IPS-15b (cell line): ENCODE data around the gene SPTB.
"Not testable (repeated sequence)": the region's sequence is repeated elsewhere in the genome, so short reads cannot be mapped to it uniquely, and the experiment has no call there.

Source experiments
- H3K27me3 ChIP-seq: one replicate; pipeline ENCODE4 v1.6.1; 2013; ENCODE audit warnings: low read length; ENCODE audit not compliant: control insufficient read depth, insufficient read depth
- H3K36me3 ChIP-seq: one replicate; pipeline ENCODE4 v1.6.1; 2013; ENCODE audit warnings: low read length; ENCODE audit not compliant: control insufficient read depth, insufficient read depth
- H3K4me1 ChIP-seq: one replicate; pipeline ENCODE4 v1.6.1; 2013; ENCODE audit warnings: mild to moderate bottlenecking, low read length; ENCODE audit not compliant: control insufficient read depth, insufficient read depth
- H3K4me3 ChIP-seq: one replicate; pipeline ENCODE4 v1.5.1; 2013; ENCODE audit warnings: low read depth, low read length
- H3K9ac ChIP-seq: one replicate; pipeline ENCODE4 v1.6.1; 2013; ENCODE audit warnings: low read depth, mild to moderate bottlenecking, low read length
- H3K9me3 ChIP-seq: one replicate; pipeline ENCODE4 v1.6.1; 2013; ENCODE audit warnings: mild to moderate bottlenecking, low read length; ENCODE audit not compliant: control insufficient read depth, insufficient read depth

The SPTB gene

GRCh38 chr14:64914237-64915028 is 34.7 kb upstream of the SPTB start, which contains the start of gene CHURC1:
Gene CHURC1, plus strand, starts transcription at chr14:64914455. Its CDS starts 41 bp downstream, at chr14:64914496.
- Histone ChIP-seq H3K9me3 (no peaks in the 10 kb centered on the region), H3K9ac (peak within 1 kb of the TSS; percentile 99), H3K4me3 (peak within 1 kb of the TSS; percentile 96)

GRCh38 chr14:64913477-64913876 is 33.8 kb upstream of the SPTB start:
- H3K9ac ChIP-seq, H3K4me3 ChIP-seq: not testable (repeated sequence)

More at GRCh38 chr14:64914237-64915028, 34.7 kb upstream of the SPTB start, which contains the start of gene CHURC1:
- no peaks in the 10 kb centered on the region for H3K27me3 ChIP-seq
- peaks cover 3% of the 10 kb centered on the region for H3K4me1 ChIP-seq
- no peaks in the 10 kb centered on the region for H3K36me3 ChIP-seq

GRCh38 chr14:64912261-64912660 is 32.6 kb upstream of the SPTB start:
- H3K4me3 ChIP-seq = no peak overlapping the region
- no peaks in the 10 kb centered on the region for H3K9me3 ChIP-seq
- H3K36me3 ChIP-seq = no peaks in the 10 kb centered on the region
- no peaks in the 10 kb centered on the region for H3K27me3 ChIP-seq
- no peak overlapping the region for H3K9ac ChIP-seq
- peaks cover 3% of the 10 kb centered on the region for H3K4me1 ChIP-seq

More at GRCh38 chr14:64913477-64913876, 33.8 kb upstream of the SPTB start:
- not testable (repeated sequence) for H3K27me3 ChIP-seq, H3K9me3 ChIP-seq, H3K36me3 ChIP-seq, H3K4me1 ChIP-seq

GRCh38 chr14:64910847-64911495 is 31.3 kb upstream of the SPTB start:
- no peaks in the 10 kb centered on the region for H3K27me3 ChIP-seq
- no peaks in the 10 kb centered on the region for H3K36me3 ChIP-seq
- H3K4me1 ChIP-seq = peaks cover 3% of the 10 kb centered on the region
- no peak overlapping the region for H3K9ac ChIP-seq
- H3K9me3 ChIP-seq = no peaks in the 10 kb centered on the region
- no peak overlapping the region for H3K4me3 ChIP-seq

GRCh38 chr14:64906022-64906421 is 26.3 kb upstream of the SPTB start:
- Histone ChIP-seq H3K4me3 (no peak overlapping the region), H3K9ac (no peak overlapping the region), H3K27me3 (no peaks in the 10 kb centered on the region), H3K4me1 (no peaks in the 10 kb centered on the region), H3K36me3 (no peaks in the 10 kb centered on the region), H3K9me3 (no peaks in the 10 kb centered on the region)

GRCh38 chr14:64899958-64900357 is 20.3 kb upstream of the SPTB start:
- H3K4me1 ChIP-seq = no peaks in the 10 kb centered on the region
- no peak overlapping the region for H3K4me3 ChIP-seq
- no peak overlapping the region for H3K9ac ChIP-seq
- no peaks in the 10 kb centered on the region for H3K9me3 ChIP-seq
- no peaks in the 10 kb centered on the region for H3K36me3 ChIP-seq
- H3K27me3 ChIP-seq = no peaks in the 10 kb centered on the region

GRCh38 chr14:64891839-64892375 is 12.2 kb upstream of the SPTB start:
- Histone ChIP-seq H3K4me3 (no peak overlapping the region), H3K36me3 (no peaks in the 10 kb centered on the region), H3K9me3 (no peaks in the 10 kb centered on the region), H3K27me3 (no peaks in the 10 kb centered on the region), H3K4me1 (no peaks in the 10 kb centered on the region), H3K9ac (no peak overlapping the region)

GRCh38 chr14:64891173-64891838 is 11.6 kb upstream of the SPTB start:
- H3K9ac ChIP-seq = no peak overlapping the region
- H3K36me3 ChIP-seq = no peaks in the 10 kb centered on the region
- no peaks in the 10 kb centered on the region for H3K9me3 ChIP-seq
- no peaks in the 10 kb centered on the region for H3K4me1 ChIP-seq
- no peaks in the 10 kb centered on the region for H3K27me3 ChIP-seq
- H3K4me3 ChIP-seq = no peak overlapping the region

- Histone ChIP-seq H3K27me3 (no peaks in the 10 kb centered on the region), H3K9me3 (no peaks in the 10 kb centered on the region)
Observed at GRCh38 chr14:64889352-64889751, 9.6 kb upstream of the SPTB start.

GRCh38 chr14:64885559-64885958 is 5.9 kb upstream of the SPTB start:
- Histone ChIP-seq H3K9me3 (no peaks in the 10 kb centered on the region), H3K4me3 (no peak overlapping the region), H3K9ac (no peak overlapping the region), H3K27me3 (peaks cover 27% of the 10 kb centered on the region), H3K4me1 (peaks cover 5% of the 10 kb centered on the region), H3K36me3 (no peaks in the 10 kb centered on the region)

More at GRCh38 chr14:64889352-64889751, 9.6 kb upstream of the SPTB start:
- no peaks in the 10 kb centered on the region for H3K36me3 ChIP-seq
- no peak overlapping the region for H3K9ac ChIP-seq
- H3K4me3 ChIP-seq = no peak overlapping the region
- H3K4me1 ChIP-seq = no peaks in the 10 kb centered on the region

GRCh38 chr14:64880221-64881121 is 764 bp upstream of the SPTB start:
- peak overlapping the region; percentile 73 for H3K9ac ChIP-seq
- H3K4me3 ChIP-seq = peak overlapping the region; percentile 78
- peaks cover 59% of the 10 kb centered on the region for H3K27me3 ChIP-seq
- H3K9me3 ChIP-seq = no peaks in the 10 kb centered on the region
- H3K36me3 ChIP-seq = no peaks in the 10 kb centered on the region
- peaks cover 10% of the 10 kb centered on the region for H3K4me1 ChIP-seq
